ENCODE measurements around the gene CXADR.
"Not testable (repeated sequence)": the region's sequence is repeated elsewhere in the genome, so short reads cannot be mapped to it uniquely, and the experiment has no call there.

Gene CXADR

DNA sequence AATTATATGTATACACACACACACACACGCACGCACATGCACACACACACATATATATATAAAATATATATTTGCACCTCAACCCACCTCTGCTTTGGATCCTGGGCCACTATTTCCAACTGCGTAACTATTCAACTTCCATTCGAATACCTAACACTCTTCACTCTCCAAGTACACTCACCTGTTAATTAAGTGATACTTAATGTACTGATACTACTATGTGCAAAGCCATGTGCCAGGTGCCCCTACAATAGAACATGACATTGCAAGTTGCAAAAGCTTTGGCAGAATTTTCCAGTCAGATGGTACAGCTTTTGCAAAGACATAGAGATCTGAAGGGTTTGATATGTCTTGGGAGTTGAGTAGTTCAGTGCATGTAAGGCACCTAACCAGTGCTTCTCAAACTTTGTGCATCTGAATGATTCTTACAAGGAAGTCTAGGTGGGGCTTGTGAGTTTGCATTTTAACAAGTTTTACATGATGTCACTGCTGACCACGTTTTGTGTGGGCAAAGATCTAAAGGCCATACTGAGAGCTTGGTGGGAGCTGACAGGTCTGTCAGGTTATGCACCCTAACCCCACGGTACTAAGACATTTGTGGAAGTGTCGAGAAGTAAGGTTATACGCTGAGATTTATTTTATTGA lies 7.2 kb downstream of the CXADR start:
- no peak for TF ChIP-seq ZNF274 (IDR thresholded peaks at IDR 0.05; ENCODE audit: low read depth, low read length)
- no peak overlapping the region for H3K4me3 ChIP-seq (ENCODE audit: low read length)

DNA sequence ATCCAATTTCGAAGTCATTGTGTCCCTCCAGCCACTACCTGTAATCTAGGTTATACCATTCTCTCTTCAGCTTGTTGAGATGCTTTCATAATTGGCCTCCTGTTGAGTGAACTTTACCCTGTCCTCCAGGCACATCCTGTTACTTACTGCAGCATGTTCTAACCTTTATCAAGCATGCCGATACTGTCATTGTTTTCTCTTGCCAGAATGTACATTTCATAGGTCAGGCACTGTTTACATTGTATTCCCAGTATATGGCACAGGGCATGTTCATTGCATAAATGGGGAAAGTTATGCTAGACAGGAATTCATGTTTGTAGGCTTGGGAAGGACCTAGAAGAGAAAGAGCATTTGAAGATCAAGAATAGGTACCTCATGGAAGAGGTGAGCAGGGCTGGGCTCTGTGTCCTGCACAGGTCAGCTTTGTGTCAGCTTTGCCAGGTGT lies 10.2 kb downstream of the CXADR start:
- H3K4me3 ChIP-seq (ENCODE audit: low read length) = no peak overlapping the region
- no peak for TF ChIP-seq ZNF274 (IDR thresholded peaks at IDR 0.05; ENCODE audit: low read depth, low read length)

DNA sequence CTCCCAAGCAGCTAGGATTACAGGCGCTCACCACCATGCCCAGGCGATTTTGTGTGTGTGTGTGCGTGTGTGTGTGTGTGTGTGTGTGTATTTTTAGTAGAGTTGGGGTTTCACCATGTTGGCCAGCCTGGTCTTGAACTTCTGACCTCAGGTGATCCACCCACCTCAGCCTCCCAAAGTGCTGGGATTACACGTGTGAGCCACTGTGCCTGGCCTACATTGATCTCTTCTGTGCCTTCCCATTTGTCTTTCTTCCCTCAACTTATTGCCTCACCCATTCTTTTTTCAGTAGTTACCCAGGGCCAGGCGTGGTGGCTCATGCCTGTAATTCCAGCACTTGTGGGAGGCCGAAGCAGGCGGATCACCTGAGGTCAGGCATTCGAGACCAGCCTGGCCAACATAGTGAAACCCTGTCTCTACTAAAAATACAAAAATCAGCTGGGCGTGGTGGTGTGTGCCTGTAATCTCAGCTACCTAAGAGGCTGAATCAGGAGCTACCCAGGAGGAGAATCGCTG lies 11.2 kb downstream of the CXADR start:
- H3K4me3 ChIP-seq (ENCODE audit: low read length) = not testable (repeated sequence)

DNA sequence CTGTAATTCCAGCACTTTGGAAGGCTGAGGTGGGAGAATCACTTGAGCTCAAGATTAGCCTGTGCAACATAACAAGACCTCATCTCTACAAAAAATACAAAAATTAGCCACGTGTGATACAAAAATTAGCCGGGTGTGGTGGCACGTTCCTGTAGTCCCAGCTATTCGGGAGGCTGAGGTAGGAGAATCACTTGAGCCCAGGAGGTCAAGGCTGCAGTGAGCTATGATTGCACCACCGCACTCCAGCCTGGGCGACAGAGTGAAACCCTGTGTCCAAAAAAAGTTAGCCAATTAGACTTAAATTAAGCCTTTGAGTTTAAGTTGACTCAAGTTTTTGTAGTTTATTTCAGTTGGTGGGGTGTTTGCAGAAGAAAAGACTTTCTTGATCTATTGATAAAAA lies 11.8 kb downstream of the CXADR start:
- H3K4me3 ChIP-seq (ENCODE audit: low read length) = no peak overlapping the region
- no peak for TF ChIP-seq ZNF274 (IDR thresholded peaks at IDR 0.05; ENCODE audit: low read depth, low read length)

DNA sequence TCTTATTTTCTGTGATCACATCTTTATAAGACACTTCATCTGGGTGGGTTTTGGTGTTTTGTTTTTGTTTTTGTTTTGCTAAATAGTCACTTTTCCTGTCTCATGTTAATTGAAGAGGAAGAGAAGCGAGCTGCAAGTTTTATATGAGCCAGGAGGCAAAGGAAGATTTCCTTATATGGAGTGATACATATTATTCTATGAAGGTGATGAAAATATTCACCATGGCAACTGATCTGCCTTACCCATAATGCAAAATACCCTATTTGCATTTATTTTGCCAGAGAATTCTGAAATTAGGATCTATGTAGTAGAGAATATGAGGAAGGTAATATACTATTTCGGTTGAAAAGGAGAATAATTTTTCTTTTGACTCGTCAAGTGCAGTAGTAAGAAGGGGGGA lies 13.9 kb downstream of the CXADR start:
- TF ChIP-seq ZNF274 (IDR thresholded peaks at IDR 0.05; ENCODE audit: low read depth, low read length) = no peak
- no peak overlapping the region for H3K4me3 ChIP-seq (ENCODE audit: low read length)

DNA sequence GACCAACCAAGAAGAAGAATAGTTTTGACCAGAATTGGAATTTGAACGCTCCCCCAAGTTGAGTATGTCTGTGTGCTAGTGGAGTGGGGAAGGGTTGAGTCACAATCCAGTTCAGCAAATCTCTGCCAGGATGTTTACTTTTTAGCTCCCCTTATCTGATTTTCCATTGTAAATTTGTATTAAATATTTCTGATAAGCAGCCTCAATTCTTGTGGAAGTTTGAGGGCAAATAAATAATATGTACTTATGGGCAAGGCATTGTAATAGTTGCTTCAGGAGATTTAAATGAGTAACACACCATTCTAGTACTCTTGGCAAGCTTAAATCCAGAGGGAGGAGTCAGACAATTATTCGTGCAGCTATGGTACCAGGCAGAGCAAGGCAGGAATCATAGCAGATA lies 14.4 kb downstream of the CXADR start:
- no peak overlapping the region for H3K4me3 ChIP-seq (ENCODE audit: low read length)
- TF ChIP-seq ZNF274 (IDR thresholded peaks at IDR 0.05; ENCODE audit: low read depth, low read length) = no peak

DNA sequence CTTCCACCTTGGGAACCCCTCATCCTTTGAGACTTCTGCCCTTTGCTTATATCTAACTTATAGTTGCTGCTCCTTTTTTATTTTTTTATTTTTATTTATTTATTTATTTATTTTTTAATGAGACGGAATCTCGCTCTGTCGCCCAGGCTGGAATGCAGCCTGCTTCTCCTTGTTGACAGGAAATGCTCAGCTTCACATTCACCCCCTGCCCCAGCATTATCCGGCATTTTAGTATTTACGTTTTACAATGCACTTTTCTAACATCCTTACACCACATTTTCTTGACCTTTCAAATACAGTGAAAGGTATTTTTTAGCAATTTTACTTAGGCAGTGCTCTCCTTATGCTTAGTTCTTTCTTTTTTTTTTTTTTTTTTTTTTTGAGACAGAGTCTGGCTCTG lies 14.9 kb downstream of the CXADR start:
- no peak overlapping the region for H3K4me3 ChIP-seq (ENCODE audit: low read length)
- no peak for TF ChIP-seq ZNF274 (IDR thresholded peaks at IDR 0.05; ENCODE audit: low read depth, low read length)

DNA sequence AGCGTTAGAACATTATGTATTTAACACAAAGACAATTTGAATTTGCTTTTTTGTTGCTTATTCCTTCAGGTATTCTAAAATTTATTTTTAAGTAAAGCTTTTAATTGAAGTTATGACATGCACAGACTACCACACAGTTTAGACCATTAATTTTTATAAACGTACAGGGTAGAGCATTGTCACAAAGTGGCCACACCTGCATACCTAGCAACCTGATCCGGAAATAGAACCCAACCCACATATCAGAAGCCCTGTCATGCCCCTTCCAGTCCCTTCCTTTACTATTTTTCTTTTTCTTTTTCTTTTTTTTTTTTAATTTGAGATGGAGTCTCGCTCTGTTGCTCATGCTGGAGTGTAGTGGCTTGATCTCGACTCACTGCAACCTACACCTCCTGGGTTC lies 16.8 kb downstream of the CXADR start:
- no peak overlapping the region for H3K4me3 ChIP-seq (ENCODE audit: low read length)
- TF ChIP-seq ZNF274 (IDR thresholded peaks at IDR 0.05; ENCODE audit: low read depth, low read length) = no peak

DNA sequence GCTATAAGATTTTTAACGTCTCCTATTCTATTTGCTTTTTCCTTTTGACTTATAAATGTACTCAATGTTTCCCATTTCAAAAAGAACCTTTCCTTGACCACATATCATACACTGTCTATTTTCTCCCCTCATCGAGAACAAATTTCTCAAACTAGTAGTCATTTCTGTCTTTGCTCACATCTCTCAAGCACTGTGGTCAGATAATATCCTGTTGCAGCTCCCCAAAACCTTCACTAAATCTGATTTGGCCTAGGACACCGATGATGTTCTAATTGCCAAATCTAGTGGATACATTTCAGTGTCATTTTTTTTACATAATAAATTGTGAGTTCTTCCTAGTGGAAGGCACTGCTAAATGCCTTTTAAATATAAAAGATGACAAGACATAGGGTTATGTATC lies 19.4 kb downstream of the CXADR start:
- no peak overlapping the region for H3K4me3 ChIP-seq (ENCODE audit: low read length)

DNA sequence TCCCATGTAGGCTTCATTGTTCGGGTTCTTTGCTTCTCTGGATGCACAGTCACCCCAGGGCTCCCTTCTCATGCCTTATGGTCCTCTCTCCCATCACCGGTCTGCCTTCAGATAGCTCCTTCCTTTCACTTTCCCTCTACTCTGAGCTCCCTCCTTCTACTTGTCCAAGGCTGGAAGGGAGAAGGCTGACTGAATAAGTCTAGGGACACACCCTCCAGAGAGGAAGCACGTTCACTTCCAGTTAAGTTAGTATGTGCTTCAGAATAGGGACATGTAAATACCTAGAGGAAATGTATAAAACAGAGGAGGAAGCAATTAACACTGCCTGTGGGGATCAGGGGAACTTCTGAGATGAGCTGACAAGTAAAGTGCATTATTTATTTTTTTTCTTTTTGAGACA lies 23.5 kb downstream of the CXADR start:
- no peak for TF ChIP-seq ZNF274 (IDR thresholded peaks at IDR 0.05; ENCODE audit: low read depth, low read length)
- H3K4me3 ChIP-seq (ENCODE audit: low read length) = no peak overlapping the region

More for the DNA sequence above, 19.4 kb downstream of the CXADR start:
- TF ChIP-seq ZNF274 (IDR thresholded peaks at IDR 0.05; ENCODE audit: low read depth, low read length) = no peak

DNA sequence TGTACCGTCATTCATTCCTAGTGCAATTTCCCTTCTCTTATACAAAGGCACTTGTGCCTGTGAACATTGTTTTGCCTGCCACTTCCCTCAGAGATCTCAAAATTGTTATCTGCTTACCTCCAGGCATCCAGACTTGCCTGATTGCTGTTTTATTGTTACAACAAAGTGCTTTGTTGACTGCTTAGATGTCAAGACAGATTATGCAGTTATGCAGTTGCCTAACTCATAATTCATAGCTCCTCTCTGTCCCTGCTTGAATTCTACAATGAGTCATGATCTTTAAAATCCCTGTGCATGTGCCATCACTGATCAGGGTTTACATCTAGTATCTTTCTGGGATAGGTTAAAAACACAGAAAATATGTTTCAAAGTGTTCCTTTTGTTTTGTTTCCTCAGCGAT lies 24.5 kb downstream of the CXADR start:
- no peak for TF ChIP-seq ZNF274 (IDR thresholded peaks at IDR 0.05; ENCODE audit: low read depth, low read length)
- no peak overlapping the region for H3K4me3 ChIP-seq (ENCODE audit: low read length)

DNA sequence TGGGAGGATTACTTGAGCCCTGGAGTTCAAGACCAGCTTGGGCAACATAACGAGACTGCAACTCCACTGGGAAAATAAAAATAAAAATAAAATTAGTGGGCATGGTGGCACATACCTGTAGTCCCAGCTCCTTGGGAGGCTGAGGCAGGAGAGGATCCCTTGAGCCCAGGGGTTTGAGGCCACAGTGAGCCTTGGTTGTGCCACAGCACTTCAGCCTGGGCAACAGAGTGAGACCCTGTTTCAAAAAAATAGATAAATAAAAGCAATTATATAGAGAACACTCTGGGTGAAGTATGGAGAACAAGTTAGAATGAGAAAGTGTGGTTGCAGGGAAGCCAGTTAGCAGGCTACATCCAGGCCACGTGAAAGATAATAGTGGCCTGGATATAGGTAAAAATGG lies 25.7 kb downstream of the CXADR start:
- no peak for TF ChIP-seq ZNF274 (IDR thresholded peaks at IDR 0.05; ENCODE audit: low read depth, low read length)
- no peak overlapping the region for H3K4me3 ChIP-seq (ENCODE audit: low read length)

DNA sequence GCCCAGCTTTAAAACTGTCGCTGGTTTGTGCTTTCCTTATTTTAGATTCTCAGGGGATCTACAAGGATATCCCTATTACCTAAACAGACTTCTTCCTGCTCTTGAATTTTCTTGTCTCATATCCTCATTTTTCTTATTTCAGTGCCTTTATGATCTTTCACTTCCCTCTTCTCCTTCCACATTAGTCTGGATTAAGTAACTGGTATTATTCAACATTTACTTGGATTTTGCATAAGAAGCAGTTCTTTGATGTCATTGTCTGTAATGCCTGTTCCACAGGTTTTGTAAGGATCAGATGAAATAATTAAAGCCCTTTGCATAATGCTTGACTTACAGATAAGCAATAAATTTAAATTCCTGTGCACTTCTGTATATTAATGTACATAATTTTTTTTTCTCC lies 26.5 kb downstream of the CXADR start:
- no peak for TF ChIP-seq ZNF274 (IDR thresholded peaks at IDR 0.05; ENCODE audit: low read depth, low read length)
- no peak overlapping the region for H3K4me3 ChIP-seq (ENCODE audit: low read length)

DNA sequence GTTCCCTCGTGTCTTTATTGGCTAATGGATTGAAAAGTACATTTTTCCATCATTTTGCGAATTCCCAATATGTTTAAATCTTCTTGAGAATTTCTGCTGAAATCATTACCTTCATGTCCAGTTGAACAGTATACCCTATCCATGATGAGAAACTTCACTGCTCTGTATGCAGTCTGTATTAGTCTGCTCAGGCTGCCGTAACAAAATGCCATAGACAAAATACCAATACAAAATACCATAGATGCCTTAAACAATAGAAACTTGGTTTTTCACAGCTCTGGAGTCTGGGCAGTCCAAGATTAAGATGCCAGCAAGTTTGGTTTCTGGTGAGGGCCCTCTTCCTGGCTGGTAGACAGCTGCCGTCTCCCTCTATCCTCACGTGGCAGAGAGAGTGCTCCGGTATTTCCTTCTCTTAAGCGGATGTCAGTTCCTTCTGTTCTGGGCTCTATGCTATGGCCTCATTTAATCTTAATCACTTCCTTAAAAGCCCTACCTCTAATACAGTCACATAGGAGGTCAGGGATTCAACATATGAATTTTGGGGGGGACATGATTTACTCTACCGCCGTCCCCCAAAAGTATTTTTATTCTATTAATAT lies 27.0 kb downstream of the CXADR start:
- TF ChIP-seq ZNF274 (IDR thresholded peaks at IDR 0.05; ENCODE audit: low read depth, low read length) = no peak

DNA sequence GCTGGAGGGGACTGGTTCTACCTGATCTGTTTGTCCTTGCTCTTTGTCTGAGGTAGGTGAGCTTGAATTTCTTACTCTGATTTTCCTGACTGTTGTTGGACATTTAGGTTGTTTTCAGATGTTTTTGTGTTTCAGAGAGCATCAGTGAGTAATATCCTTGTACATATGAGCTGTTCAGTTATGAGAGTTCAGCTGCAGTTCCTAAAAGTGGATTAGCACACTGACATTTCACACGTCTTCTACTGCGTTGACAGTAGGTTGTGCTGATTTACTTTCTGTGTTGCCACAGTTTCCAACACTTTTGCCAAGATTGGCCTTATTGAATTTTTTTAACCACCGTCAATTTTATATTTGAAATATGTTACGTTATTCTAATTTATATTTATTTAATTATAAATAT lies 27.7 kb downstream of the CXADR start:
- no peak for TF ChIP-seq ZNF274 (IDR thresholded peaks at IDR 0.05; ENCODE audit: low read depth, low read length)
- H3K4me3 ChIP-seq (ENCODE audit: low read length) = no peak overlapping the region

More for the DNA sequence above, 27.0 kb downstream of the CXADR start:
- H3K4me3 ChIP-seq (ENCODE audit: low read length) = no peak overlapping the region

Data from GM08714 (cell line).